Limb (tissue), 2 donors: ENCODE results near the gene INPP5A.

Experiments used
- DNase-seq, 2 donors: peaks; one replicate each; pipeline ENCODE4 v3.0.0-alpha.2; 2016; ENCODE audit errors: extremely low spot score in 2 of 2

INPP5A gene

DNA sequence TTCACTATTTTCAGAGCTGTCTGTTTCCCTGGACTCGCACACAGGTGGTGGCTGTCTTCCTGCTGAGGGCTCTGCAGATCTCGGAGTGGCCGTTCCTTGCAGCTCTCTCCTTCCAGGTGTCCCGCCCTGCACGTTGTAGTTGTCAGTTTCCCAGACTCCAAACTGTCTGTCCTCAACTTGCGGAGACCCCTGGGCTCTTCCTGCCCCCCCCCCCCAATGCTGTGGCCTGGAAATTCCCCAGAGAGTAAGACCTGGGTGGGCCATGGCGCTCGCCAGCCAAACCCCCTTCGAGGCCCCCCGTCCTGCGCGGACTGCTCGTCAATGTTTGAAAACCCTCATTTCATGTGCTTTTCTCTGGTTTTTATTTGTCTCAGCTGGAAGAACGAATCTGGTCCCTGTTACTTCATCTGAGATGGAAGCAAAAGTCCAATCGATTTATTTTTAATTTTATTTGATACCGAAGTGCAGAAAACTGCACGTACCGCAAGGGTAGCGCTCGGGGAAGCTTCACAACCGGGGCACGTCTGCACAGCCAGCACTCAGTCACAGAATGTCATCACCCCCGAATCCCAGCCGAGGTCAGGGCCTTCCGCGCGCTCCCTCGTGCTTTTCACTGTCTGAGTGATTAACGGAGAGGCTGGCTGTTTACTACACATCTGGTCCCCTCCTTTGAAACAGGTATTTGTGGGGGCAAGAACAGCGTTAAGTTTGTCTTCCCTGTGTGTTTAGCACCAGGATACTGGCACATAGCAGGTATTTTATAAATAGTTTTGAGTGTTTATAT is 294.8 kb downstream of the INPP5A start:
- DNase-seq = peak in 1 of 2 donors; percentile 27
